ENCODE data around the gene SMIM12.
A peak's percentile ranks its signal among the peaks of the same experiment; 100 is the strongest.

The SMIM12 gene

DNA sequence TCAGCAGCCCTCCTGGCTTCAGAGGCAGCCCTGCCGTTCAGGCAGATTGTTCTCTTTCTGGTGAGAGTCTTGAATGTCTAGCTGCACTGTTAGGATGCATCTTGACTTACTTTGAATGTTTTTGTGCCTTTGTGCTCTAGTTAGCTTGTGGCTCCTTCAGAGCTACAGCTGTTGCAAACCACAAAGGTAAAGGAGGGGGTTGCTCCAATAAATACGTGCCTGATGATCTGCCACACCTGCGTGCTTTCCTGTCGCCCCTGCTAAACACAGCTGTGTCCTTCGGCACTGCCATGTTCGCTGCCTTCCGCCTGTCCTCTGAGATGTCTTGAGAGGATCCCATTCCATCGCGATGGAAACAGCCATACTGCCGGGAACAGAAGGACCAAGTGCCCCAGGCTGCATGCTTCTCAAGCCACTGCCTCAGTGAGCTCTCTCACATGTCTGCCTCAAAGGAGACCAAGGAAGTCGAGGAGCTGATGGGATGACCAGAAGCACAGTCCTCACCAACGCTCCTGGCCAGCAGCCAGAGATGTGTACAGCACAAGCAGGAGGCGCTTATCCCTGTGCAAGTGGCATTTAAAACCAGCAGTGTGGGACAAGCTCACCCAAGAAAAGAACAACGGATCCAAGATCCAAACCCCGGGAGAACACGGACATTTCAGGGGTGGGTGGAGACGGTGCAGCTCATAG is 12.0 kb upstream of the SMIM12 start:
- DNase-seq: no peak

DNA sequence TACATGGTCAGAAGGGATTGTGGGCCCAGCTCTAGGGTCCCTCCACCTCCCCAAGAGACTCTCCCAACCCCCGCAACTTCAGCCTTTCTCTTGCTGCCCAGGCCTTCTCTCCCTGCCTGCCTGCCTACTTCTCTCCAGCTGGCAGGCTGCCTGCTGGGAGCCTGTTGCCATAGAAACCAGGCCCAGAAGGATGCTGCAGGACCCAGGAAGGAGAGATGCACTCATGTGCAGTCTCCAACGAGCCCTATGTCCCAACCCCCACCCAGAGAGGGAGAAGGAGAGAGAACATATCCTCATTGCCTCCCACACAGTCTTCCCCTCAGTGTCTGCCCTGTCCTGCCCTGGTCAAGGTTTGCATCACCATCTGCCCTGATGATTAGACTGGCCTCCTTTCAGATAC is 10.8 kb upstream of the SMIM12 start:
- no peak for DNase-seq

DNA sequence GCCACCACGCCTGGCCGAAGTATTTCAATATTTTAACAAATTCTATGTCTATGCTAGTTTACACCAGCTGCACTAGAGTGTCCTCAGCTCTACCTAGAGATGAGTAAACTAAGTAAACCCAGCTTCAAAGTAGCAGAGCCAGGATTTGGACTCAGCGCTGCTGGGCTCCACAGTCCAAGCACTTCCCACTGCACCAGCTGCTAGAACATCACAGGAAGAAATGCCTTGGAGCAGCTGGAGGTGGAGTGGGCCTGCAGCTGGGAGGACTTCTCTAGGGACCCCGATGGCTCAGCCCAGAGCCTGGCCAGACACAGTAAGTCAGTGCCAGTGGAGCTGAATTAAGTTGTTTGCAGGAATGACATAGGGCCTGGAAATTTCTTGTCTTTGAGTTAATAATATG is 10.2 kb upstream of the SMIM12 start:
- DNase-seq: no peak

DNA sequence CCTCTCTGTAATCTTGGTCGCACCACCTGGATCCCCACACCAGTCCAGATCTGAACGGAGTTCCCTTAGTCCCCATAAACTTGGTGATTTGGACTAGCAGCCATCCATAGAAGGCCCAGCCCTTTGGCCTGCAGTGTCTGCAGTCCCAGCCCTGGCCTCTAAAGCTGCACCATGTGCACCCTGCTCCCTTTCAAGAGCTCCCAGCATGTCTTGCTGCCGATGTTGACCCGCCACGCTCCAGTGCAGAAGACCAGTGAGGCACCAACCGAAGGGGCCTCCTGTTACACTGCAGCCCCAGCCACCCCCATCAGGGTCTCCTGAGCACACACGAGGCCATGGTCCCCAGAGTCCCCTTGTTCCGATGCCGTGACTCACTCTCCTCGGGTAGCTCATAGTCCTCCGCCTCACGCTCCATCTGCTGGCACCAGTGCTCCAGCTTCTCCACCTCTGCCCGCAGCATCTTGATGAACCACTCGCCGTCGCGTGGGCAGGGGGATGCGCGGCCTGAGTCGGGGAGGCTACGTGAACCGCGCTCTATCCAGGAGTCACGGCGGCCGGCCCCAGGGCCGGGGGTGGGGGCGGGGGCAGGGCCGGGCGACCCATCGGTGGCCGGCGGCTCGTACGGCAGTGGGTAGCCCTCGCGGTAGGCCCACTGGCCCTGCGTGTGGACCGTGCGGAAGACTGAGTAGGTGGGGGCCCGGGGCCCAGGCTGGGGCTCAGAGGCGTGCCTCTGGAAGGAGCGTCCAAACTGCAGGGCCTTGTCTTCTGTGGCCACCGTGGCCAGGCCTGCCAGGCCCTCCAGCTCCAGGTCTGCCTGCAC is 8.9 kb upstream of the SMIM12 start:
- no peak for DNase-seq

DNA sequence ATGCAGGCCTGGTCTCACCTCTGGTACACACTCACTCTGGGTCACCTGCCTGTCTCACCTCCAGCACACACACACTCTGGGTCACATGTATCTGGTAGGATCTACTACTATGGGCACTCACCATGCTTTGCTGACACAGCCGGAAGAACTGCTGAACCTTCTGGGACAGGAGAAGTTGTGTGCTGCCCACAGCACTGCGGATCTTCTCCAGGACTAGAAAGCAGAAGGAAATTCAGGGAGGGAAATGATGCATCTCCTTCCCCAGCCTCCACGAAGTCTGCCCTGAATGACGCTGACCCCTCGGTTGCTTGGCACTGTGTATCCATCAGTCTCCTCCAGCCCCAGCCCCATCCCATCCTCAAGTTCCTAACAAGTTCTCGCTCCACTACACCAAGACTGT is 7.9 kb upstream of the SMIM12 start:
- no peak for DNase-seq

DNA sequence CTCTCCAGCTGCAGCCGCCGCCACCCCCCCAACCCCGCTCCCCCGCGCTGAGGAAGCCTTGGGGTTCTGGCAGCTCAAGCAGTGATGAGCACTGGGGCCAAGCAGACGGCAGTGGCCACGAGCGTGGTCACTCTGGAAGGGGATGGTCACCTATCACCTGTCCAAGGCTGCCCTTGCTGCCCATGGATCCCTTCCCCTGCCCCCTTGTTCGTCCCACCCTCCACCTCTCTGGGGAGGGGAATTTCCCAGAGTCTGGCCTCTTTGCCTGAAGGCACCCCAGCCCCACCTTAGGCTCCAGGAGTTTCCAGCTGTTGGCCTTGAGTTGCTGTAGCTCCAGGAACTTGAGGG is 7.2 kb upstream of the SMIM12 start:
- DNase-seq: no peak

DNA sequence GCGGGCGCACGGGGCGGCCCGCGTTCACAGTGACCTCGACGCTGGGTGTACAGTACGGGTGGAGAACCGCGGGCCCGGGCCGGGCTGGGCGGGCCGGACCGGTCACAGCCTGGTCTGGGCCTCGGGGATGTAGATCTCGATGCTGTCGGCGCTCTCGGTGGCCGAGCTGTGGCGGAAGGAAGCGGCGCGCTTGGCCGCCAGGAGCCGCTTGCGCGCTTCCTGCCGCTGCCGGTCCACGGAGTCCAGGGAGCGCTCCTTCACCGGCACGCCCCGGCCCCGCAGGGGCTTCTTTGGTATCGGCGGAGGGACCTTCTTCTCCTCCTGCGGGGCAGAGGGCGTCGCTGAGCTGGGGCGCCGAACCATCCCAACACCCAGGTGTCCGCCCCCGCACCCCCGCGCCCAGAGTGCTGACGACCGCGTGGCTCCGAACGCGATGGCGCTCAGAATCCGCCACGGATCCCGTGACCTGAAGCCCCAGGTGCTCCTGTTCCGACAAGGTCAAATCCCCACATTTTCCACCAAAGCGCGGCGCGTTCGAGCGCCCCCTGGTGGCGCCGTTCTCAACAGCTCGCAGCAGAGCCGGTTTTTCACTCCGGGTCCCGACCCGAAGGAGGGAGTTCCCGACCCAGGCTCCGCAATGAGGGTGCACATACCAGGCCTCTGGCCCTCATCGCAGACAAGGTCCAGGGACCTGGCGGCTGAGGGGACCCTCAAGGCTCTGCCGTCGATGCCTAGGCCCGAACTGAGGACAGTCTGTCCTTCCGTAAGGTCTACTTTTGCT is 6.6 kb upstream of the SMIM12 start:
- peak; percentile 96 for DNase-seq

DNA sequence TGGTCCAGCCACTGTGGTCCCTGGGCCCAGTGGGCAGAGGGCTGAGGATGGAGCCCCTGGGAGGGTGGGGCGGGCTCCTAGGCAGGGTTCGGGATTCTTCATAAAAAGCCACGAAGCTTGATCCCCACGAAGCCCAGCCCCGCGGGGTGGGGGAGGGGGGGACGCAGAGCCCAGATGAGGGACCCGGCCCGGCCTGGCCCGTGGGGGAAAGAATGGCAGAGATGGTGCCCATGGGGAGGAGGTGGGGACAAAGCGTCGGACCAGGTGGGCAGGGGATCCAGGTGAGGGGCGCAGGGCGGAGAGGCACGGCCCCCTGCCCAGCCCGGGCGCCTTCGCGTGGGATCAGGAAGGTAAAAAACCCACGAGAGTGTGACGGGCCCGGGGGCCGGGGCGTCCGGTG is 6.0 kb upstream of the SMIM12 start:
- no peak for DNase-seq

DNA sequence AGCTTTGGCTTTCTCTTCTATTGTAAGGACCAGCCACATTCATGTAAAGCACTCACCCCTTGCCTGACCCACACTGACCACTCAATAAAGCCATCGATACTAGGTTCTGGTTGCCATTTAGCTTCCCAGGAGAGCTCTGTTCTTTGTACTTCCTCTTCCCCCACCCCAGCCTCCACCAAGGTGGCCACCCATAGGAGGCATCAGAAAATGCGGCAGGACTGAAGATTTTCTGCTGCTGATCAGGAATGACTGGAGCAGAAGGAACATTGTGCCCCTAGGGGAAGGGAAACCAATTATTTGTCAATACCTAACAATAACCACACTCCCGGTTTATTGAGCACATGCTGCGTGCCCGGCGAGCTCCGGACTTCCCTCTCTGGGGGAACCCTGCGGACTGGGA is 5.2 kb upstream of the SMIM12 start:
- DNase-seq: no peak

DNA sequence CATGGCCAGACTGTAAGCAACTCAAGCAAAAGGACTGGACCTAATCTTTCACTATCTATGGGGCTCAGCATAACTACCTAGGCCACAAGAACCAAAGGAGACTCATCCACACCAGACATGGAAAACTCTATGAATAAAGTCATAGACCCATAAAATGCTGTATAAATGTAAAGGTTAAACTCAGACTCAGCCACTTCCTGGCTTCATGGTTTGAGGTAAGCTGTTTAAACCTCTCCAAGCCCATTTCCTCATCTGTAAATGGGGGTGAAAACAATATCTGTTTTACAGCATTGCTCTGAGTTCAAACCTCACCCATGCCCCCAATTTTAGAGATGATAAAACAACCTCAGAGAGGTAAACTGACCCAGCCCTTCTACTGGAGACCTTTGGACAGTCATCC is 4.0 kb upstream of the SMIM12 start:
- no peak for DNase-seq

DNA sequence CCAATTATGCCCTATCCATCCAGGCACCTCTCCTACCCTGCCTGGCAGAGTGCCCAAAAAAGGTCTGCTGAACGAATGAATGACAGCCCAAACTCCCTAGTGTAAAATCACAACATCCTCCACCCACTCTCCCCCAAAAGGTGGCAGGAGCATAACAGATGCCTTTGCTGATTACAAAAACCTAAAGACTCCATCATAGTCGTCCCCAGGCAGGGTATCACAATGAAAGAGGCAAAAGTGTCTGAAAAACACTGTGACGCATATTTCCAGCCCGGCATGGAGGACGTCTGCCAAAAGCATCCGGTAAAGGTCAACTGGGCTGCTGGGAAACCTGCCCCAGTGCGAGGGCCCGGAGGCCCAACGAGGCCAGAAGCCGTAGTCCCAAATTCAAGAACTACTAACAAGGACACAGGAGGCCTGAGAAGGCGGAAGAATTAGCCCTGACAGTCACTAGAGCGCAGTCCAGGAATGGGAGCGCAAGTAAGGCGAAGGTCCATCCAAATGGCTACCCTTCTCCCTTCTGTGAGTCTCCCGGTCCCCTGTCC is 576 bp downstream of the SMIM12 start:
- peak; percentile 63 for DNase-seq

DNA sequence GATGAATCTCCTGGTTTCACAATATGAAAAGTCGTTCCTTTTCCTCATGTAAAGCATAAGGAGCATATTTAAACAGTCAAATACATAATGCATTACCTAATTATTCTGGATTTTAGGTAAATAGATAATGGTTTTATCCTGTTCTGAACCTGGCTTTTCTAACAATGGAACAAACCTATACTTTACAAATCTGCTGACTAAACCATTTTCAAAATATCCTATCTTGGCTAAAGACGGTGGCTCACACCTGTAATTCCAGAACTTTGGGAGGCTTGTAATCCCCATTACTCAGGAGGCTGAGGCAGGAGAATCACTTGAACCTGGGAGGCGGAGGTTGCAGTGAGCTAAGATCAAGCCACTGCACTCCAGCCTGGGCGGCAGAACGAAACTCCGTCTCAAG is 2.9 kb downstream of the SMIM12 start:
- no peak for DNase-seq

DNA sequence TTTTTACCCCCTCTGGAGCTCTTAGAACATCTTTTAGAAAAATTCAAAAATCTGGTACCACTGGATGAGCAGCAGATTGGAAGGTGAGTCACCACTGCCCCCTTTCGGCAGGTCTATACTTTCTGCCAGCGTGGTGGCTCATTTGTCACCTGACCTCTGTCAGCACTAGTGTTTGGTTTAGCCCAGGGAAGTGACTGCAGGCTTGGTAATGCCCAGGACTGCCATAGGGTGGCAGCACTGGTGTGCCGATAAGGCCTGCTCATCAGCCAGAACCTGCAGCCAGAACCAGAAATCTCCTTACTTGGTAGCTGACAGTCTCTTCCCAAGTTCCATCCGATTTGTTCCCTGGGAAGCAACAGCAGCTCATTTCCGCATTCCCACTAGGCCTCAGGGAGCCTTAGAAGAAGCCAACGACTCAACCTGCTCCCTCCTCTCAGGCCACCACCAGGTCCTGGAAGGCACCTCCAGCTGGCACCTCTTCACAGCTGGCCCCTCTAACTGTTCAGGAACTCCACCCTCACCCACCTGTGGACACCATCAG is 6.8 kb downstream of the SMIM12 start:
- peak; percentile 94 for DNase-seq

DNA sequence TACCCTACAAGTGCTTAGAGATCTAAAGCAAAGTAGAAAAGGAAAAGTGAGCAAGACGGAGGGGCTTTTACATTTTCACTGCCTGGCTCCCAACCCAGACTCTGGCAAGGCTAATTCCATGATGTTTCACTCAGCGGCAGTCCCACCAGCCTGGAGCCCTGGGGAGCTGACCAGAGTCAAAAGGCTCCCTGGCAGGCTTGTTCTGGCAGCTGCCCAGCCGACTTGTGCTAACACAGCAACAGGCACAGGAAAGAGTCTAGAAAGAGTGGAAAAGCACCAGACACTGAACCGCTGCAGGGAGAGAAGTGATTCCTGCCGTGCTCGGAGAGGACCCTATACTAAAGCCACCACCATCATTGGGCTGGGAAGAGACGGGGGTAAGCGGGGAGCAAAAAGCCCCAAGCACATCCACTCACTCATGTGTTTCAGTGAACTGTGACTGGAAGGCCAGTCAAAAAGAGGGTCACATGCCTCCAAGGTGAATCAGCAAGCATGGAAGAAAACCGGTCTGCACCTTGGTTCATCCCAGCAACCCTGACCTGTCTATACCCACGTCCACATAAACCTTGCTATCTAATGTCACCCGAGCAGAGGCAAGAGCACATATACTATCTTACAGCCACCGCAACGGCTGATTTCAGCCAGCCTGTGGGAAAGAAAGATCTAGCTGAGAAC is 8.0 kb downstream of the SMIM12 start:
- DNase-seq: no peak

DNA sequence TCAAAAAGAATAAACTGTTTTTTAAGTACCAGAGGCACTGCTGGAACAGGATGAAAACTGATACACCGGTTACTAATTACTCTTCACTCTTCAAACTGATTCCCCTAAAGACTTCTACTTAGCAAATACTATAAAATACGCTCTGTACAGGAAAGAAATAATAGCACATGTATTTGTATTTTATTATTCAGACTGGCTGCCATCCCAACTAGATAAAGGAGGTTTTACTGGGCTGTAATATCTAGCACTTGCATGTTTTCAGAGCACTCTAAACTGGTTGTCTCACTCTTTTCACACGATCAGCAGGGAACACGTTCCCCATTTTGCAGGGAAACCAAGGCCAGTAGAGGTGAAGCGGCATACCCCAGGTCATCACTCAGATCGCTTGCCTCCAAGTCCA is 9.2 kb downstream of the SMIM12 start:
- no peak for DNase-seq

DNA sequence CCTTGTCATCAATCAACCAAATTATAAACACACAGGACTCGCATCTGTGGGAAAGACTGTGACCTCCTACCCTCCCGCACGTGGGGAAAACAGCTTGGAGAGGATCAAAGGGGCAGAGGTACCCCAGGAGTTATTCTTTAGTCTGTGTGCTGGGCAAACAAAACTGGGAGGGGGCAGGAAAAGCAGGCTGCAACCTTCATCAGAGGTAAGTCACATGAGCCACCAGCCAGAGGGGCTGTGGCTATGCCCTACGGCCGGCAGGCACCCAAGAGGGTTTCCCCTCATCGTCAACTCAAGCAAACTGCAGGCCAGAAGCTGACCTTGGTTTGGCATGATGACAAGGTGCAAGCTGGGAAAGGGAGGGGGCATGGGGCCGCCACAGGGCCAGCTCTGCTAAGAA is 12.5 kb downstream of the SMIM12 start:
- DNase-seq: no peak

DNA sequence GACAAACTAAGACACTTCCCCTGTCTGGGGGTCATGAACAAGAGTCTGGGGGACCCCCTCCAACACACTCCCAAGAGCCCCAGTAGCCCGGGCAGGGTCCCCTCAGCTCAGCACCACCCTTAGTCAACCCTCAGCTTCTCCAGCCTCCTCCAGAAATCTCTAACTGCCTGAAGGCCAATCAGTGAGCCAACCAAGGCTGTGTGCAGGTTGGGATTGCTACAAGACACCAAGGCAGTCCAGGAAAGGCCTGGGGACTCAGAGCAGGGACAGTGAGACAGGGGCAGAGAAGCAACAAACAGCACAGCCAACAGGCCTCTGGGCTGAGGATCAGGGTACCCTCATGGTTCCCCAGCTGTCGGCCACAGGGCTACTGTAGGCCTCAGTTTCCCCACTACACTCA is 13.3 kb downstream of the SMIM12 start:
- DNase-seq: no peak

DNA sequence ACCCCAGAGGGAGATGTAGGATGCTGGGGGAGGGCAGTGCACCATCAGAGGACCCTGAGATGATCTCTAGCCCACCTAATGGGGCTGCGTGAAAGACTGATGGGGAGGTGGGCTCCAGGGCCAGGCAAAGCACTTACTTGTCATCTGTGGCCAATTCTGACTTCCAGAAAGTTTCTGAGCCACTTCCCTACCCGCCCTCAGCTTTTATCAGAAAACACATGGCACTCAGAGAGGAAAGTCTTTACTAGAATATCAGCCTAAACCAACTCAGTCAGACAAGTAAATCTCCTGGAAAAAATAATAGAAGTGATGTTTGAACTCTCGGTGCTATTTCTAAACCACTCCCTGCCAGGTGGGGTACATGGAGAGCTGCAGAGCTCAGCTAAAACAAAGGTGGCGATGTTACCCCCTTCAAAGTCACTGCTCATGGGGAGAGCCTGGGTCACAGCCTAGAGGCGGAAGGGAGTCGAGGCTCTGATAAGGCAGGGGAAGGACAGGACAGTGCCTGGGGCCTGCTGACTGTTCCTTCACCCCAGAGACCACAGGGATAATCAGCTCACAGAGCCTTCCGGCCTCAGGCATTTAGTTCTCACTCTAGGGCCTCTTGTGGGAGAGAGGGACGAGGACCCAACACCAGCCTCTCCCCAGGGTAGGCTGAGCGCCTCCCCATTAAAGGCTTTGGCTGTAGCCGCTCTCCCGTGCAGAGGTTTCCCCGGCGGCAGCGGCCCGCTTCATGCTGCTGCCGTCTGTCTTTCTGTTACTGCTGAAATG is 14.2 kb downstream of the SMIM12 start:
- no peak for DNase-seq

DNA sequence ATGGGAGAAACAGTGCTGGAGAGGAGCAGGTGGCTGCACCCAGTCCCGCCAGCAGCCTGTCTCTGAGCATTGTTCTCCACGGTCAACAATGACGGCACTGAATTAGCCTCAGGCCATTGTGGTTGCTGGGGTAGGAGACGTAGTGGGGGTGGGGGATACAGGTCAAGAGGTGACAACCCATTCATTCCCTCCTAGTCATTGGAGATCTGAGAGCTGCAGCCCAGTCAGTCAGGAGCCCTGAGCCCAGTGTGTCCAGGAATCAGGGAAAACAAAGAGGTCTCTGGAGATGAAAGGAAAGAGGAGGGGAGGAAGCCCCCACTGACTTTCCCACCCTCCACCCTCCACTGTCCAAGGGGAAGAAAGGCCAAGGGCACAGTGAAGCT is 15.3 kb downstream of the SMIM12 start:
- DNase-seq: no peak

DNA sequence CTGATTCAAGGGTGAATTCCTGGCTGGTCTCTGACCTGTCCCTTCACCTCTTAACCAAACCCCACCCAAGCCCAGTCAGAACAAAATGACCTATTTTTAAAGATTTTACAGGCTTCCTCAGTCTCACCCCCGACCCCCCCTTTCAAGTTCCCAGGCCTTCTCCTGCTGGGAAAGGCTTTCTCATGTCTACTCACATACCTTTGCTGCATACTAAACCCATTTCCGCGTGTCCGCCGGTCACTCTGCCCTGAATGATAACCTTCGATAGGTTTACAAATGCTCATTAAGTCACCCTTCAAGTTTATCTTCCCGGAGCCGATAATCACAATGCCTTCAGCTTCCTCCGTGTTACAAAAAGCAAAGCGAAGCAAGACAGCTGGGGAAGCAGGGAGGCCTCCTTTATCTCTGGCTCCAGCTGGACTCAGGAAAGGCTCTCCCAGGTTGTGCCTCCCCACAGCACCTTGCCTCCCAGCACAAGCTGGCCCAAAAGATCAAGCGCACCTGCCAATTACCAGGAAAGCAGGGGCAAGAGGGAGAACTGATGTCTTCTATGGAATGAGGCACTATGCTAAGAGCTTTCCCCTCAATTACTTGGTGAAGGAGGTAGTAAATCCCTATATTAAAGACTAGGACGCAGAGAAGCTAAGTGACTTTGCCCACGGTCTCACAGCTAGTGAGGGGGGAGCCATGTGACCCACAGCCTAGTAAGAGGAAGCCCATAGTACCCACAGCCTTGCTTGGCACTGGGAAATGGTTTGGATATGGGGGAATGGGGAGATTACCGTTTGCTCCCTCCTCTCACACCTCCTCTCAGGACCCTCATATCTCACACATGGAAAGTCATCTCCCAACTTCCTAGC is 15.9 kb downstream of the SMIM12 start:
- no peak for DNase-seq

DNA sequence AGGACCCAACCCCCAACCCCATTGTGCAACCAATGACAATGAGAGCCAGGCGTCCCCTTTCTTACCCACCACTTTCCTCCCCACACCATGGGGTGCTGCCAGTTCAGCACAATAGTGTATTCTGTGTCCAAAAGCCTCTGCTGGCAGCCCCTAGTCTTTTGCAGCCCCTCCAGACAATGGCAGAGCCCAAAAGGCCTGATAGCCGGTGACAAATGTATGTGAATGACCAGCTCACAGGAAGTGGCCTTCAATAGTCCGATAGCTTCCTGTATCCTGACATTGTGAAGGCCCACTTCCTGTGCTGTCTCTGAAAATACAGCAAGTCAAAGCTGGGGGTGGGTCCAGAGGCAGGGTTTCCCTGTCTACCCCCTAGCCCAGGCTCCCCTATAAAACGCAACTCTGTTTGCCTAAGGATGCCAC is 16.6 kb downstream of the SMIM12 start:
- no peak for DNase-seq
